Measurements from ENCODE around the gene PCDH15. TPM values are rescaled to one million over a fixed set of nuclear protein-coding genes. Genes with fewer than 3 reads are reported as not detected.

PCDH15 gene
- polyA plus RNA-seq, 1 of the 3 experiments (the other 2 are of a cell fraction): 0.03 TPM

GRCh38 chr10:54682554-54682953 lies 118.5 kb downstream of the PCDH15 start:
- ChIA-PET POLR2A (no interaction called here), CTCF (no interaction called here)
- TF ChIP-seq USF2 (IDR thresholded peaks at IDR 0.05; ENCODE audit: borderline replicate concordance, low read depth, low read length): no peak
- TF ChIP-seq RXRA (IDR thresholded peaks at IDR 0.05; ENCODE audit: borderline replicate concordance, low read depth): no peak
- TF ChIP-seq MXI1 (IDR thresholded peaks at IDR 0.05; ENCODE audit: low read depth, low read length): no peak
- no peak for TF ChIP-seq NFIC (IDR thresholded peaks at IDR 0.05; ENCODE audit: borderline replicate concordance)
- Histone ChIP-seq H3K27ac (ENCODE audit: low read depth in 2 of 2, low read length in 1 of 2) (no peak overlapping the region), H3K27me3 (ENCODE audit: insufficient read depth) (no peaks in the 10 kb centered on the region), H3K9ac (no peak overlapping the region), H3K9me2 (no peaks in the 10 kb centered on the region), H3K4me3 (ENCODE audit: low read depth in 2 of 2, low read length in 1 of 2) (no peak overlapping the region), H3K79me2 (ENCODE audit: insufficient read depth) (no peaks in the 10 kb centered on the region), H3K4me2 (no peak overlapping the region), H4K20me1 (ENCODE audit: insufficient read depth) (no peaks in the 10 kb centered on the region), H3F3A (replicated peaks; ENCODE audit: insufficient read depth) (no peaks in the 10 kb centered on the region), H2AFZ (ENCODE audit: low read depth) (no peak overlapping the region), H3K9me3 (no peaks in the 10 kb centered on the region), H3K36me3 (replicated peaks in 1 of 2; ENCODE audit: control insufficient read depth in 1 of 2, insufficient read depth in 2 of 2, low read length in 1 of 2) (no peaks in the 10 kb centered on the region), H3K4me1 (ENCODE audit: control insufficient read depth in 1 of 2, insufficient read depth in 2 of 2, low read depth in 1 of 2, low read length in 1 of 2) (no peaks in the 10 kb centered on the region)
- WGBS (ENCODE audit: low lambda C conversion rate): 6% methylated on average over 1 of the region's 1 CpG
- DNase-seq: no peak

GRCh38 chr10:54681136-54681535 lies 119.9 kb downstream of the PCDH15 start:
- Histone ChIP-seq H3F3A (replicated peaks; ENCODE audit: insufficient read depth) (no peaks in the 10 kb centered on the region), H3K4me2 (no peak overlapping the region), H3K79me2 (ENCODE audit: insufficient read depth) (no peaks in the 10 kb centered on the region), H3K4me1 (ENCODE audit: control insufficient read depth in 1 of 2, insufficient read depth in 2 of 2, low read depth in 1 of 2, low read length in 1 of 2) (no peaks in the 10 kb centered on the region), H3K9me3 (no peaks in the 10 kb centered on the region), H3K9me2 (no peaks in the 10 kb centered on the region), H2AFZ (ENCODE audit: low read depth) (no peak overlapping the region), H3K27me3 (ENCODE audit: insufficient read depth) (no peaks in the 10 kb centered on the region), H3K9ac (no peak overlapping the region), H3K4me3 (ENCODE audit: low read depth in 2 of 2, low read length in 1 of 2) (no peak overlapping the region), H3K36me3 (replicated peaks in 1 of 2; ENCODE audit: control insufficient read depth in 1 of 2, insufficient read depth in 2 of 2, low read length in 1 of 2) (no peaks in the 10 kb centered on the region), H3K27ac (ENCODE audit: low read depth in 2 of 2, low read length in 1 of 2) (no peak overlapping the region), H4K20me1 (ENCODE audit: insufficient read depth) (no peaks in the 10 kb centered on the region)
- no peak for DNase-seq
- ChIA-PET POLR2A (no interaction called here), CTCF (no interaction called here)
- TF ChIP-seq REST (IDR thresholded peaks at IDR 0.05; ENCODE audit: low read depth, low read length): no peak
- WGBS (ENCODE audit: low lambda C conversion rate): 52% methylated on average over 2 of the region's 2 CpGs

GRCh38 chr10:54667136-54667535 lies 133.9 kb downstream of the PCDH15 start:
- H3K79me2 ChIP-seq (ENCODE audit: insufficient read depth): no peaks in the 10 kb centered on the region
- H3K27ac ChIP-seq (ENCODE audit: low read depth in 2 of 2, low read length in 1 of 2): no peak overlapping the region
- no peak overlapping the region for H3K9ac ChIP-seq
- TF ChIP-seq ELF1 (IDR thresholded peaks at IDR 0.05) (no peak), GABPA (IDR thresholded peaks at IDR 0.05; ENCODE audit: low read depth) (no peak), RAD21 (IDR thresholded peaks at IDR 0.05; ENCODE audit: low read length) (no peak), GATA2 (CRISPR knock-in tag; IDR thresholded peaks at IDR 0.05) (no peak), RXRA (IDR thresholded peaks at IDR 0.05; ENCODE audit: borderline replicate concordance, low read depth) (no peak), MAX (IDR thresholded peaks at IDR 0.05; ENCODE audit: low read depth) (no peak), RCOR1 (IDR thresholded peaks at IDR 0.05; ENCODE audit: low read length) (no peak)
- no peaks in the 10 kb centered on the region for H3K27me3 ChIP-seq (ENCODE audit: insufficient read depth)
- no peak for DNase-seq
- WGBS (ENCODE audit: low lambda C conversion rate): 67% methylated on average over 1 of the region's 1 CpG
- POLR2A ChIA-PET: no interaction called here
- CTCF ChIA-PET: no interaction called here
- no peaks in the 10 kb centered on the region for H3K9me2 ChIP-seq
- H4K20me1 ChIP-seq (ENCODE audit: insufficient read depth): no peaks in the 10 kb centered on the region
- no peak overlapping the region for H2AFZ ChIP-seq (ENCODE audit: low read depth)
- H3K36me3 ChIP-seq (replicated peaks in 1 of 2; ENCODE audit: control insufficient read depth in 1 of 2, insufficient read depth in 2 of 2, low read length in 1 of 2): no peaks in the 10 kb centered on the region
- no peak overlapping the region for H3K4me2 ChIP-seq
- no peak overlapping the region for H3K4me3 ChIP-seq (ENCODE audit: low read depth in 2 of 2, low read length in 1 of 2)
- H3K4me1 ChIP-seq (ENCODE audit: control insufficient read depth in 1 of 2, insufficient read depth in 2 of 2, low read depth in 1 of 2, low read length in 1 of 2): no peaks in the 10 kb centered on the region
- H3F3A ChIP-seq (replicated peaks; ENCODE audit: insufficient read depth): no peaks in the 10 kb centered on the region
- H3K9me3 ChIP-seq: no peaks in the 10 kb centered on the region
